MM.1S (cell line): ENCODE data around the gene NFKBIE.

Source experiments
- DNase-seq: peaks from one replicate; pipeline ENCODE4 v3.0.0-alpha.2; 2015
- H2AFZ ChIP-seq: fragments of 300-600 bp; sonication (generic); 2 replicates; pipeline ENCODE4 v1.6.0; 2016; ENCODE audit warnings: antibody characterized with exemption, low read length
- H3F3A ChIP-seq: fragments of 300-600 bp; sonication (generic); 2 replicates; pipeline ENCODE4 v1.6.1; 2016; ENCODE audit warnings: mild to moderate bottlenecking, antibody characterized with exemption, low read length, moderate library complexity, mixed read lengths; ENCODE audit not compliant: insufficient read depth
- H3K27ac ChIP-seq: fragments of 300-600 bp; sonication (generic); 2 replicates; pipeline ENCODE4 v1.5.1; 2016; ENCODE audit warnings: mild to moderate bottlenecking, low read length
- H3K27me3 ChIP-seq: fragments of 300-600 bp; sonication (generic); replicated peaks from 2 replicates; pipeline ENCODE4 v1.6.0; 2016; ENCODE audit warnings: low read length; ENCODE audit not compliant: insufficient read depth
- H3K36me3 ChIP-seq: fragments of 300-600 bp; sonication (generic); replicated peaks from 2 replicates; pipeline ENCODE4 v1.6.1; 2016; ENCODE audit warnings: mild to moderate bottlenecking, low read length, mixed read lengths; ENCODE audit not compliant: insufficient read depth
- H3K4me1 ChIP-seq: fragments of 300-600 bp; sonication (generic); 2 replicates; pipeline ENCODE4 v1.6.1; 2016; ENCODE audit warnings: low read length, mixed read lengths
- H3K4me2 ChIP-seq: fragments of 300-600 bp; sonication (generic); 2 replicates; pipeline ENCODE4 v1.6.0; 2016; ENCODE audit warnings: low read depth, low read length
- H3K4me3 ChIP-seq: fragments of 300-600 bp; sonication (generic); 2 replicates; pipeline ENCODE4 v1.5.1; 2016; ENCODE audit warnings: low read length, mixed read lengths
- H3K79me2 ChIP-seq: fragments of 300-600 bp; sonication (generic); 2 replicates; pipeline ENCODE4 v1.6.1; 2016; ENCODE audit warnings: mixed run types, low read length, mixed read lengths
- H3K9ac ChIP-seq: fragments of 300-600 bp; sonication (generic); 2 replicates; pipeline ENCODE4 v1.6.1; 2016; ENCODE audit warnings: low read length, mixed read lengths
- H3K9me2 ChIP-seq: fragments of 300-600 bp; sonication (generic); replicated peaks from 2 replicates; pipeline ENCODE4 v1.6.1; 2016; ENCODE audit warnings: mild to moderate bottlenecking, low read length, mixed read lengths; ENCODE audit not compliant: insufficient read depth
- H3K9me3 ChIP-seq: fragments of 300-600 bp; sonication (generic); replicated peaks from 2 replicates; pipeline ENCODE4 v1.6.1; 2016; ENCODE audit warnings: mild to moderate bottlenecking, low read length, mixed read lengths; ENCODE audit not compliant: insufficient read depth
- H4K20me1 ChIP-seq: fragments of 300-600 bp; sonication (generic); 2 replicates; pipeline ENCODE4 v1.6.1; 2016; ENCODE audit warnings: mild to moderate bottlenecking, low read length, moderate library complexity, mixed read lengths; ENCODE audit not compliant: insufficient read depth
- CTCF ChIP-seq: fragments of 300-600 bp; sonication (generic); IDR thresholded peaks from 2 replicates; pipeline ENCODE4 v1.5.1; 2016; ENCODE audit warnings: antibody characterized with exemption, low read length, mixed read lengths
- EZH2 ChIP-seq: fragments of 300-600 bp; sonication (generic); optimal IDR thresholded peaks from 2 replicates; pipeline ENCODE3; 2017; ENCODE audit warnings: low read depth, mild to moderate bottlenecking, antibody characterized with exemption, low read length, mixed read lengths
- EZH2phosphoT487 ChIP-seq: fragments of 300-600 bp; sonication (generic); IDR thresholded peaks from 2 replicates; pipeline ENCODE4 v1.6.1; 2018; ENCODE audit warnings: antibody characterized with exemption, low read length

Gene NFKBIE

DNA sequence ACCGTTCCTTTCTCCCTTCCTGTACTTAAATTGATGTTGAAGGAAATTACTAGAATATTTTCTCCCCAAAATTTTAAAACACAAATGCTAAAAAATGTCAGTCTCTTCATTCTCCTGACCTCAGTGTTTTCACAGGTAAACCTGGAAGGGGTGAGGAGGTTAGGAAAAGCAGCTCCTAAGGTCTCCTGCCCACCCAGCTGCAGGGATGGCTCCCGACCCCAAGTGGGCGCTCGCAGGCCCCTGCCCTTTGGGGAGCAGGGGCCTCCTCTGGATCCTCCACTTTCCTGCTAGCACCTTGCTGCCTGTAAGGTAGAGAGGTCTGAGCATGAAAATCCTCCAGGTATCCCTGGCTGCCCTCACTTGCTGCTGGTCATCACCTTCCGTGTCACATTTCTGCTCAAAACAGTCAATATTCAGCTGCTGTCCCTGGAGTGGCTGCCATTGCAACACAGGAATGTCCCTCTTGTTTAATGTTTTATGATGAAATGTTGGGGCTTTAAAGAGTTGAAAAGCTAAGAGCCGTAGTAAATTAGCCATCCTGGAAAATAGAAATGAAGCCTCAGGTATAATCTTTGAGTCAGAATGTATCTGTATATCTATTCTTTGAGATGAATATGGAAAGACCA is 29.3 kb downstream of the NFKBIE start:
- no peak for DNase-seq
- Histone ChIP-seq H2AFZ (no peak overlapping the region), H3K27me3 (no peaks in the 10 kb centered on the region), H3K4me1 (peaks cover 5% of the 10 kb centered on the region), H3F3A (0 out of 2 replicates have a peak, but pooled peaks cover 7% of the 10 kb centered on the region), H3K4me2 (no peak overlapping the region), H3K9ac (no peak overlapping the region), H3K4me3 (no peak overlapping the region), H3K79me2 (no peaks in the 10 kb centered on the region), H3K27ac (no peak overlapping the region), H3K36me3 (no peaks in the 10 kb centered on the region; the same call in 1 of the 2 replicates), H4K20me1 (no peaks in the 10 kb centered on the region), H3K9me2 (no peaks in the 10 kb centered on the region), H3K9me3 (no peaks in the 10 kb centered on the region)
- no peak for TF ChIP-seq EZH2

DNA sequence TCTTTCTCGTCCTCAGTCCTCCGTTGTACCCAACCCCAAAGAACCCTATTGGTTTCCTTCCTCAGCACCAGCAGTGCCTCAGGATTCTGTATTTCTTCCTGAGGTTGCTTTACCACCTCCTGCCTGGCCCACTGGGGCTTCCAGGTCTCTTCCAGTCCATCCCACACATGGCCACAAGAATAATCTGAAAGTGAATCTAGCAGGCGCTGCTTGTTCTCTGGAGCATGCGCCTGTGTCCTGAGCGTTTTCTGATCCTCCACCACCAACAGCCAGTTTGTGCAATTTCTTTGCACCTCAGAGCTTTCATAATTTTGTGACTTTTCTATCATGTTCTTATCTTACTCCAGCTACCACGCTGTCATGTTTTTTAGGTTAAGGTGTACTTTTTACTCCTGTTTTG is 30.1 kb downstream of the NFKBIE start:
- Histone ChIP-seq H3K4me3 (no peak overlapping the region), H3K9me3 (no peaks in the 10 kb centered on the region), H3K27ac (no peak overlapping the region), H3K4me1 (peaks cover 5% of the 10 kb centered on the region), H3K36me3 (no peaks in the 10 kb centered on the region; the same call in 1 of the 2 replicates), H3K79me2 (no peaks in the 10 kb centered on the region), H3K9ac (no peak overlapping the region), H4K20me1 (no peaks in the 10 kb centered on the region), H3F3A (0 out of 2 replicates have a peak, but pooled peaks cover 7% of the 10 kb centered on the region), H3K4me2 (no peak overlapping the region), H2AFZ (no peak overlapping the region), H3K27me3 (no peaks in the 10 kb centered on the region), H3K9me2 (no peaks in the 10 kb centered on the region)
- TF ChIP-seq CTCF (no peak), EZH2phosphoT487 (no peak), EZH2 (no peak)
- DNase-seq: no peak

- peaks cover 5% of the 10 kb centered on the region for H3K4me1 ChIP-seq
- H3K27ac ChIP-seq: no peak overlapping the region
- no peak overlapping the region for H2AFZ ChIP-seq
- DNase-seq: no peak
- H3K9ac ChIP-seq: no peak overlapping the region
- no peak overlapping the region for H3K4me2 ChIP-seq
- H3K9me2 ChIP-seq: no peaks in the 10 kb centered on the region
- peak; percentile 56 for TF ChIP-seq CTCF
- no peak for TF ChIP-seq EZH2
- no peak for TF ChIP-seq EZH2phosphoT487
- 0 out of 2 replicates have a peak, but pooled peaks cover 7% of the 10 kb centered on the region for H3F3A ChIP-seq
- H4K20me1 ChIP-seq: no peaks in the 10 kb centered on the region
- H3K9me3 ChIP-seq: no peaks in the 10 kb centered on the region
- no peaks in the 10 kb centered on the region; the same call in 1 of the 2 replicates for H3K36me3 ChIP-seq
- no peaks in the 10 kb centered on the region for H3K27me3 ChIP-seq
- H3K79me2 ChIP-seq: no peaks in the 10 kb centered on the region
- no peak overlapping the region for H3K4me3 ChIP-seq
These were observed 31.0 kb downstream of the NFKBIE start for GRCh38 chr6:44234101-44235025.
